HG03045 (cell line): ENCODE measurements around the gene CNOT11.
"Not testable (repeated sequence)": the region's sequence is repeated elsewhere in the genome, so short reads cannot be mapped to it uniquely, and the experiment has no call there.

Source experiments
- ATAC-seq: cut with Tn5 transposase; IDR thresholded peaks from one replicate; pipeline ENCODE4 v1.9.1; 2021; ENCODE audit warnings: mild to moderate bottlenecking, moderate library complexity; ENCODE audit not compliant: unreplicated experiment

CNOT11 gene

GRCh38 chr2:101308432-101309210, 55.9 kb downstream of the CNOT11 start, which contains the start of gene RNF149:
TSS of gene RNF149 (minus strand) at chr2:101308701. CDS start at chr2:101308588, 113 bp downstream.
- ATAC-seq = peak; percentile 71

- no peak for ATAC-seq
Measured at GRCh38 chr2:101310090-101310833, 57.6 kb downstream of the CNOT11 start.

GRCh38 chr2:101310834-101311695, 58.4 kb downstream of the CNOT11 start:
- ATAC-seq = no peak

GRCh38 chr2:101311696-101312017, 59.0 kb downstream of the CNOT11 start:
- no peak for ATAC-seq

GRCh38 chr2:101316568-101316967, 63.9 kb downstream of the CNOT11 start:
- not testable (repeated sequence) for ATAC-seq
